HG03432 (cell line): ENCODE data around the gene RHBDD2.
"Not testable (repeated sequence)": the region's sequence is repeated elsewhere in the genome, so short reads cannot be mapped to it uniquely, and the experiment has no call there.

Source experiments
- ATAC-seq: cut with Tn5 transposase; IDR thresholded peaks from one replicate; pipeline ENCODE4 v1.9.1; 2021; ENCODE audit warnings: mild to moderate bottlenecking, moderate library complexity; ENCODE audit not compliant: unreplicated experiment

RHBDD2 gene

DNA sequence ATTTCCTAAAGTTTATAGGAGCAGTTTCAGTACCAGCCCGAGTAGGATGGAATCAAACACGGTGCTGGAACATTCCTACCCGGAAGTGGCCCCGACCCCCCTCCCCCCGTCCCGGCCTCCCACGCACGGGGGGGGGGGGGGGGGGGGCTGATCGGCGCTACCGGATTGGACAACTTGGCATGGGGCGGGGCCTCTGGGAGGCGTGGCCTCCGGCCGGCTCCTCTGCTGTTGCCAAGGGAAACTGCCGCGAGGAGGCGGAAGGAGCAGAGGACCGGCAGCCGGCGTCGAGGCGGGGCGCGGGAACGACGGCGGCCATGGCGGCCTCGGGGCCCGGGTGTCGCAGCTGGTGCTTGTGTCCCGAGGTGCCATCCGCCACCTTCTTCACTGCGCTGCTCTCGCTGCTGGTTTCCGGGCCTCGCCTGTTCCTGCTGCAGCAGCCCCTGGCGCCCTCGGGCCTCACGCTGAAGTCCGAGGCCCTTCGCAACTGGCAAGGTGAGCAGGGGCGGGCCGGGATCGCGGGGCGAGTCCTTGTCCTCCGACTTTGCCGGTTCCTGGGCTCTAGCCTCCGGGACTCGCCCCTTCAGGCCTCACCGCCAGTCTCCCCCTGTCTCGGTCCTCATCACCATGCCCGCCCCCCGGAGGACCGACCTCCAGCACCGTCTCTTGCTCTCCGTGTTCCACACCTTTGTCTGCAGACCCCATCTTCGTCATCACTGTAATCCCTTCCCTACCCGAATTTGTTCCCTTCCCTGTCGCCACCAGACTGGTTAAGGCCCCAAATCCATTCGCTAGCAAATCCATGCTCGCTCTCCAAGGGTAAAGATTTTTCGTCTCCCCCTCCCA lies at the start of gene RHBDD2:
TSS of gene RHBDD2 (plus strand) at position 266 of the 843 bp plus-strand sequence. CDS start at position 315, 49 bp downstream.
- ATAC-seq = peak; percentile 92

DNA sequence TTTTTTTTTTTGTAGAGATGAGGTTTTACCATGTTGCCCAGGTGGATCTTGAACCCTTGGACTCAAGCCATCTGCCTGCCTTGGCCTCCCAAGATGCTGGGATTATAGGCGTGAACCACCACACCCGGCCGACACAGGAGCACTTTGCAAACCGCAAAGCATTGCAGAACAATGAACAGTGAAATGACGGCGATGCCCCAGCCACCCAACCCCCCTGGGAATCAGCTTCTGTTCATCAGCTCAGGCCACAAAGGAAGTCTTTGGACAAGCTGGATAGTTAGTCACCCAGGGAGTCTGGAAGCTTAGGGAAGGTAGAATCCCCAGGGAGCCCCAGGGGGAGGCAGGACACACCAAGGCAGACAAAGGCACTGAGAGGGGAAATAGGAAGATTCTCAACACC lies 49.2 kb upstream of the RHBDD2 start:
- not testable (repeated sequence) for ATAC-seq

GRCh38 chr7:75830978-75831377 lies 47.9 kb upstream of the RHBDD2 start:
- no peak for ATAC-seq

DNA sequence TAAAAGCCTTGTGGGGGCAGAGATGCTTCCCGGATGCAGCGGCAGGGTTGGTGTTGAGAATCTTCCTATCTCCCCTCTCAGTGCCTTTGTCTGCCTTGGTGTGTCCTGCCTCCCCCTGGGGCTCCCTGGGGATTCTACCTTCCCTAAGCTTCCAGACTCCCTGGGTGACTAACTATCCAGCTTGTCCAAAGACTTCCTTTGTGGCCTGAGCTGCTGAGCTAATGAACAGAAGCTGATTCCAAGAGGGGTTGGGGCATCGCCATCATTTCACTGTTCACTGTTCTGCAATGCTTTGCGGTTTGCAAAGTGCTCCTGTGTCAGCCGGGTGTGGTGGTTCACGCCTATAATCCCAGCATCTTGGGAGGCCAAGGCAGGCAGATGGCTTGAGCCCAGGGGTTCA lies 45.2 kb upstream of the RHBDD2 start:
- ATAC-seq = not testable (repeated sequence)

DNA sequence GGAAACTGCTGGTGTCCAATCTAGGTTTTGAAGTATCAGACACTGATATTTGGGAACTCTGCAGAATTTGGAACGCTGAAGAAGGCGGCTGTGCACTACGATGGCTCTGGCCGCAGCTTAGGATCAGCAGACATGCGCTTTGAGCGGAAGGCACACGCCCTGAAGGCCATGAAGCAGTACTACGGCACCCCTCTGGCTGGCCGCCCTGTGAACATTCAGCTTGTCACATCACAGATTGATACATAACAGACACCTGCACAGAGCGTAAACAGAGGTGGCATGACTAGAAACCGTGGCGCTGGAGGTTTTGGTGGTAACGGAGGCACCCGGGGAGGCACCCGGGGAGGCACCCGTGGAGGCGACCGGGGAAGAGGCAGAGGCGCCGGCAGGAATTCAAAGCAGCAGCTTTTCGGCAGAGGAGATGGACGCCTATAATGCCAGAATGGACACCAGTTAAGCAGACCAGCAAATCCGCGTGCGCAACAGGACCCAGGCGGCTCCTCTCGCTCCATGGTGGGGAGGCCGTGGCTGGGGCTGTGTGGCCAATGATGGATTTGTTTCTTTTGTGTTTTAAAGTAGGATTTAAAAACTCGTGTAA lies 43.0 kb upstream of the RHBDD2 start:
- ATAC-seq = no peak

- no peak for ATAC-seq
These were observed 42.0 kb upstream of the RHBDD2 start for GRCh38 chr7:75836798-75837197.

- not testable (repeated sequence) for ATAC-seq
These were observed 40.4 kb upstream of the RHBDD2 start for GRCh38 chr7:75838281-75838930.

DNA sequence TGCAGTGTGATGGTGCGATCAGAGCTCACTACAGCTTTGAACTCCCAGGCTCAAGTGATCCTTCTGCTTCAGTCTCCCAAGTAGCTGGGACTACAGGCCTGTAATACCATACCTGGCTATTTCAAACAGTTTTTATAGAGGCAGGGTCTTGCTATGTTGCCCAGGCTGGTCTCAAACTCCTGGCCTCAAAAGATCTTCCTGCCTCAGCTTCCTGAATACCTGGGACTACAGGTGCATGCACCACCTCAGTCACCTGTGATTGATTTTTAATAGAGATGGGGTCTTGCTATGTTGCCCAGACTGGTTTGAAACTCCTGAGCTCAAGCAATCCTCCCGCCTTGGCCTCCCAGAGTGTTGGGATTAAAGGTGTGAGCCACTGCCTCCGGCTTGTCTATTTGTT lies 38.8 kb upstream of the RHBDD2 start:
- ATAC-seq = no peak

- peak; percentile 93 for ATAC-seq
These were observed 35.9 kb upstream of the RHBDD2 start for GRCh38 chr7:75842836-75843446.

DNA sequence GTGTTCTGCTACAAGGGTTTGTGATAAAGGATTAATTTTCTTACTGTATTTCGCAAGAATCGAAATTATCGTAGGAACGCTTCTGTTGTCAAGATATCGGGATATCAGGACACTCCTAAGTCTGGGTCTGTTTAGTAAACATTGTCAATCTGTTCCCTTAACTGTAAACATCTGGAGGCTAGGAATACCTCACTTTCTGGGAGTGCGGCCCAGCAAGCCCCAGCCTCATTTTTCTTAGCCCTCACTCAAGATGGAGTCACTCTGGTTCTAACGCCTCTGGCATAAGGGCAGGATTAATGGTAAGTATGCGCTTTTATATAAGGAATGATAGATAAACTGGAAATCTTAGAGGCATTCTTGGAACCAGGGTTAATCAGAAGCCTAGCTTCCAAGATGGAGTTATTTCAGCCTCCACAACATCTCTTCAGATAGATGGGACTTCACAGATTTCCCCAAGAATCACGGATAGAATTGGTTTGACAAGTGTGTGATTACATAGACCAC lies 35.2 kb upstream of the RHBDD2 start:
- ATAC-seq = no peak

DNA sequence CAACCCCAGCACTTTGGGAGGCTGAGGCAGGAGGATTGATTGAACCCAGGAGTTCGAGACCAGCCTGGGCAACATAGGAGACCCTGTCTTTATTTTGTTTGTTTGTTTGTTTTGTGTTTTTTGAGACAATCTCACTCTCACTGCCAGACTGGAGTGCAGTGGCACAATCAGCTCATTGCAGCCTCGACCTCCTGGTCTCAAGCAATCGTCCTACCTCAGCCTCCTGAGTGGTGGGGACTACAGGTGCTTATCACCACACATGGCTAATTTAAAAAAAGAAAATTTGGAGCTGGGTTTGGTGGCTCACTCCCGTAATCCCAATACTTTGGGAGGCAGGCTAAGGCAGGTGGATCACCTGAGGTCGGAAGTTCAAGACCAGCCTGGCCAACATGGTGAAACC lies 34.7 kb upstream of the RHBDD2 start:
- ATAC-seq = no peak

DNA sequence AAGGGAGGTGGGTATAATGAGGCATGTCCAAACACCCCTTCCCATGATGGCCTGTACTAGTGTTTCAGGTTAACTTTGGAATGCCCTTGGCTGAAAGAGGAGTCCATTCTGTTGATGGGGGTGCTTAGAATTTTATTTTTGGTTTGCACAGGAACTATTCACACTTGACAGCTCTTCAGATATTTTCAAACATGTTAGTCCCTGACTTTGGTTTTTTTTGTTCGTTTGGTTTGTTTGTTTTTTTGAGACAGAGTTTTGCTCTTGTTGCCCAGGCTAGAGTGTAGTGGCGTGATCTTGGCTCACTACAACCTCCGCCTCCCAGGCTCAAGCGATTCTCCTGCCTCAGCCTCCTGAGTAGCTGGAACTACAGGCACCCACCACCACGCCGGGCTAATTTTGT lies 33.7 kb upstream of the RHBDD2 start:
- ATAC-seq = not testable (repeated sequence)

DNA sequence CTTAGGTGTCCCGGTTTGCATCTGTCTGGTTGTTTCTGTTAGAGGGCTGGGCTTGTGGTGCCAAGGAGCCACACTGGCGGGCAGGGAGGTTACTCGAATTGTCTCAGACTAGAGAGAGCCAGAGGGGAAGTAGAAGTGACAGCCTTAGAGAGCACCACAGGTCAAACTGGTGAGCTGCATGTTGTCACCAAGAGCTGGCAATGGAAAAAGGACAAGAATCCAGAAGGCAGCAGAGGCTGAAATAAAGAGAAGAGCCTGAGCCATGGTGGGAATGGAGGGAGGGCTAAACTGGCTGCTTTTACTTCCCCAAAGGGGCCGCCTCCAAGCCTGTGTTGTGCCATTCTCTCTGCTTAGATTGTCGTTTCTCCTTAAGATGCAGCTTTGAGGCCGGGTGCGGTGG lies 31.1 kb upstream of the RHBDD2 start:
- no peak for ATAC-seq

GRCh38 chr7:75849573-75849972 lies 29.3 kb upstream of the RHBDD2 start:
- ATAC-seq = no peak

- no peak for ATAC-seq
These were observed 28.6 kb upstream of the RHBDD2 start for GRCh38 chr7:75850235-75850634.

- no peak for ATAC-seq
These were observed 24.6 kb upstream of the RHBDD2 start for GRCh38 chr7:75854233-75854632.

GRCh38 chr7:75854813-75855345 lies 24.0 kb upstream of the RHBDD2 start:
- not testable (repeated sequence) for ATAC-seq

GRCh38 chr7:75856536-75856935 lies 22.3 kb upstream of the RHBDD2 start:
- ATAC-seq = no peak

- ATAC-seq = no peak
These were observed 20.4 kb upstream of the RHBDD2 start for GRCh38 chr7:75858410-75858809.

DNA sequence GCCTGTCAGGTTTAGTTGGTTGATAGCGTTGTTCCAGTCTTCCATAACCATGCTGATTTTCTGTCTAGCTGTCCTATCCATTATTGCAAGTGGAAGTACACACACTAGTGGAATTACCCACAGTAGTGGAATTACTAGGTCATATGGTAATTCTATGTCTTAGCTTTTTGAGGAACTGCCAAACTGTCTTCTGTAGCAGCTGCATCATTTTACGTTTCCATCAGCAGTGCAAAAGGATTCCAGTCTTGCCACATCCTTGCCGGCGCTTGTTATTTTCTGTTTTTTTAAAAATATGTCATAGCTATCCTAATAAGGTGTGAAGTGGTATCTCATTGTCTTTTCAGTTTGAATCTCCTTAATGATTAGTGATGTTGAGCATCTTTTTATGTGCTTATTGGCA lies 17.2 kb upstream of the RHBDD2 start:
- no peak for ATAC-seq

- ATAC-seq = not testable (repeated sequence)
These were observed 14.6 kb upstream of the RHBDD2 start for GRCh38 chr7:75864251-75864650.
